ENCODE data around the gene TBC1D2B. TPM values are rescaled to one million over a fixed set of nuclear protein-coding genes. Genes with fewer than 3 reads are reported as not detected.

TBC1D2B gene
- total and polyA plus RNA-seq, 2 of the 4 experiments (the other 2 are of a cell fraction): 17.7 to 28.3 TPM

DNA sequence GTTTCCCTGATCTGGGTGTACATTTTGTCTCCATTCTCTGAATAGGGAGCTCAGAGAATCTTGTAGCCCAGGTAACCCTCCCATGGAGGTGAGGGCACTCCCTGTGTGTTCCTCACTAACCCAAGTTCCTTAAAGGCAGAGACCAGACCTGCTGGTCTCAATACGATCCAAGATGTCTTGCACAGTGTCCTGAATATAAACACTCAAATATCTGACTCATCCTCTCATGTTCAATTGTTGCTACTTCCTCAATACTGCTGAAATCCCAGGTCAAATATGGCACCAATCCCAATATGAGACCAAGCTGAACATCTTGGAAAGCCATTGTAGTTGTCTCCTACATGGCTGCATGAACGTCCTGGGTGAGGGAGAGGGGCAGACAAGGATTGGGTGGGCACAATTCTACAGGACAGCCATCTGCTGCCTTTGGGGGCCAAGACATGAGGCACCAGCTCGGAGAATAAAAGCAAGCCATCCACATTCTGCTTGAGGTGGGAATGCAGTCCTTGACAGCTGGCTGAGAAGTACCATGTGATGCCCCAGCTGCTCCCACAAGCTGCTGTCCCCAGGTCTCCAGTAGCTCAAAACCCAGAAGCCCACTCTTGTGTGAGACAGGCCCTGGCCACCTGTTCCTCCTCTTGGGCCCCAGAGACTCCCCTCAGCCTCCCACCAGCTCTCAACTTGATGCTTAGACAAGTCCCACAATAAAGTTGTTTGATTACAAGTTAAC is 18.2 kb downstream of the TBC1D2B start (continued):
- no peak for TF ChIP-seq CEBPB (IDR thresholded peaks at IDR 0.05; ENCODE audit: low read depth, low read length)

DNA sequence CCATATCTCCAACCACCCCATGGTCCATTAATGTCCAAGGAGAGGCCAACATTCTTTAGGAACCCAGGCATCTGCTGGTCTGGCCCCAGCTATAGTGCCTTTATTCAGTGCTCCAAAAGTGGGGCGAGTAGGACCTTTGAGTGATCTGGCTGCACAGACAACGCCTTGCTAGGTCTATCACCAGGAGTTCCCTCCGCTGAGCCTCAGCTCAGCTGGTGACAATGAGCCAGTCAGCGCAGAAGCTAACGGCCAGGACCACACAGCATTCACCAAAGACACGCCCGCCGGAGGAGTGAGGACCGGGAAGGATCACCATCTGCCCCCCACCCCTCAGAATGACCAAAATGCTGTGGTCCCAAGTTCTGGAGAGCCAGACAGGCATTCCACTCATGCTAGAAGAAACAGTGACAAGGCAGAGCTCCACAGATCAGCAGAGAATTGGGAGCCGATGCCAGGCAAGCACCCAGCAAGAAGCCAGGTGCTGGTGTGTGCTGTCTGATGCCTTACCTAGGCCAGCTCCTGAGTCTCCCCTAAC is 19.0 kb downstream of the TBC1D2B start:
- intact Hi-C loops (cut with micrococcal nuclease): no loop called here
- Histone ChIP-seq H3K4me1 (ENCODE audit: control insufficient read depth, insufficient read depth, low read length) (peaks cover 25% of the 10 kb centered on the region), H3K9ac (ENCODE audit: low read depth, low read length) (no peak overlapping the region), H3K79me1 (ENCODE audit: low read depth in 1 of 2, low read length in 2 of 2) (peaks cover 36 to 80% of the 10 kb centered on the region in 2 experiments), H2AFZ (replicated peaks; ENCODE audit: low read length, poor library complexity) (no peak overlapping the region), H3K27me3 (ENCODE audit: control insufficient read depth, insufficient read depth, low read length) (no peaks in the 10 kb centered on the region), H3K18ac (ENCODE audit: low read depth, low read length) (0 out of 2 replicates have a peak overlapping the region, but pooled peaks have one; percentile 14), H3K4me2 (ENCODE audit: low read depth, low read length) (no peak overlapping the region), H3K9me1 (ENCODE audit: insufficient read depth, low read length) (peaks cover 44% of the 10 kb centered on the region), H4K8ac (ENCODE audit: low read depth in 2 of 2, low read length in 2 of 2) (peak overlapping the region in 1 of 2 experiments; percentile 29; a peak in 1 of 4 replicates), H2BK20ac (ENCODE audit: low read depth, low read length) (no peak overlapping the region), H3K4me3 (ENCODE audit: insufficient read depth, low read depth, low read length) (no peak overlapping the region), H2BK15ac (ENCODE audit: low read depth, low read length) (0 out of 3 replicates have a peak overlapping the region, but pooled peaks have one; percentile 18), H2AK5ac (ENCODE audit: low read depth, low read length) (peak overlapping the region; percentile 40), H3K14ac (replicated peaks; ENCODE audit: low read depth, low read length) (peak overlapping the region; percentile 42; the same call in 1 of the 2 replicates), H3K56ac (ENCODE audit: extremely low read depth, insufficient read depth, low read length) (no peak overlapping the region), H3K27ac (ENCODE audit: insufficient read depth, low read length) (no peak overlapping the region), H3K23ac (ENCODE audit: low read depth, low read length) (no peak overlapping the region), H2AK9ac (replicated peaks; ENCODE audit: low read depth, low read length, poor library complexity) (no peak overlapping the region), H4K20me1 (ENCODE audit: insufficient read depth, low read length) (peaks cover 62% of the 10 kb centered on the region), H2BK5ac (ENCODE audit: low read depth, low read length, poor library complexity, severe bottlenecking) (no peak overlapping the region), H3K36me3 (ENCODE audit: control insufficient read depth, insufficient read depth, low read length) (peaks cover 4% of the 10 kb centered on the region), H4K5ac (ENCODE audit: low read depth, low read length) (no peak overlapping the region), H4K91ac (ENCODE audit: insufficient read depth, low read depth, low read length) (0 out of 2 replicates have a peak overlapping the region, but pooled peaks have one; percentile 1), H3K4ac (ENCODE audit: low read depth, low read length) (peak overlapping the region; percentile 56; the same call in 1 of the 2 replicates), H3K9me3 (ENCODE audit: control insufficient read depth, insufficient read depth, low read length) (no peaks in the 10 kb centered on the region), H2BK120ac (ENCODE audit: low read depth, low read length) (peak overlapping the region; percentile 34)
- ChIA-PET CTCF (no interaction called here), POLR2A (ENCODE audit: unreplicated experiment) (no interaction called here)
- dilution Hi-C loops (cut with HindIII; ENCODE audit: low sequenced_read_pairs, unreplicated experiment): no loop called here
- whole genome bisulfite sequencing, 2 experiments (ENCODE audit: extremely low coverage in 2 of 2, insufficient read length in 1 of 2): 95% methylated on average over 6 of the region's 10 CpGs; no CpG with 5 or more reads in 1 of the 2 experiments
- ATAC-seq (ENCODE audit: low read depth) (no peak), DNase-seq (no peak)
- in situ Hi-C loops (cut with MboI; ENCODE audit: low sequenced_read_pairs): no loop called here
- BruUV-seq (replicated peaks): no TSS peak
- TF ChIP-seq BHLHE40 (IDR thresholded peaks at IDR 0.05; ENCODE audit: low read depth, low read length): no peak
- no peak for TF ChIP-seq MAFK (IDR thresholded peaks at IDR 0.05; ENCODE audit: low read depth, low read length)
- no peak for TF ChIP-seq CHD1 (IDR thresholded peaks at IDR 0.05; ENCODE audit: low read depth, low read length)
- no peak for TF ChIP-seq MAZ (IDR thresholded peaks at IDR 0.05; ENCODE audit: borderline replicate concordance, low read depth, low read length)
- no peak for TF ChIP-seq CEBPB (IDR thresholded peaks at IDR 0.05; ENCODE audit: low read depth, low read length)
- TF ChIP-seq, protein P1, sequence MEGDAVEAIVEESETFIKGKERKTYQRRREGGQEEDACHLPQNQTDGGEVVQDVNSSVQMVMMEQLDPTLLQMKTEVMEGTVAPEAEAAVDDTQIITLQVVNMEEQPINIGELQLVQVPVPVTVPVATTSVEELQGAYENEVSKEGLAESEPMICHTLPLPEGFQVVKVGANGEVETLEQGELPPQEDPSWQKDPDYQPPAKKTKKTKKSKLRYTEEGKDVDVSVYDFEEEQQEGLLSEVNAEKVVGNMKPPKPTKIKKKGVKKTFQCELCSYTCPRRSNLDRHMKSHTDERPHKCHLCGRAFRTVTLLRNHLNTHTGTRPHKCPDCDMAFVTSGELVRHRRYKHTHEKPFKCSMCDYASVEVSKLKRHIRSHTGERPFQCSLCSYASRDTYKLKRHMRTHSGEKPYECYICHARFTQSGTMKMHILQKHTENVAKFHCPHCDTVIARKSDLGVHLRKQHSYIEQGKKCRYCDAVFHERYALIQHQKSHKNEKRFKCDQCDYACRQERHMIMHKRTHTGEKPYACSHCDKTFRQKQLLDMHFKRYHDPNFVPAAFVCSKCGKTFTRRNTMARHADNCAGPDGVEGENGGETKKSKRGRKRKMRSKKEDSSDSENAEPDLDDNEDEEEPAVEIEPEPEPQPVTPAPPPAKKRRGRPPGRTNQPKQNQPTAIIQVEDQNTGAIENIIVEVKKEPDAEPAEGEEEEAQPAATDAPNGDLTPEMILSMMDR (conservative IDR thresholded peaks at IDR 0.05; ENCODE audit: low read depth, low read length): no peak
- no peak for TF ChIP-seq NFE2L2 (IDR thresholded peaks at IDR 0.05; ENCODE audit: low read depth, low read length)
- TF ChIP-seq, protein P2, sequence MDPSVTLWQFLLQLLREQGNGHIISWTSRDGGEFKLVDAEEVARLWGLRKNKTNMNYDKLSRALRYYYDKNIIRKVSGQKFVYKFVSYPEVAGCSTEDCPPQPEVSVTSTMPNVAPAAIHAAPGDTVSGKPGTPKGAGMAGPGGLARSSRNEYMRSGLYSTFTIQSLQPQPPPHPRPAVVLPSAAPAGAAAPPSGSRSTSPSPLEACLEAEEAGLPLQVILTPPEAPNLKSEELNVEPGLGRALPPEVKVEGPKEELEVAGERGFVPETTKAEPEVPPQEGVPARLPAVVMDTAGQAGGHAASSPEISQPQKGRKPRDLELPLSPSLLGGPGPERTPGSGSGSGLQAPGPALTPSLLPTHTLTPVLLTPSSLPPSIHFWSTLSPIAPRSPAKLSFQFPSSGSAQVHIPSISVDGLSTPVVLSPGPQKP (IDR thresholded peaks at IDR 0.05; ENCODE audit: borderline replicate concordance, low read depth, low read length): no peak
- TF ChIP-seq FOS (IDR thresholded peaks at IDR 0.05; ENCODE audit: low read depth, low read length): no peak
- no peak for TF ChIP-seq MXI1 (IDR thresholded peaks at IDR 0.05; ENCODE audit: borderline replicate concordance, low read depth, low read length)
- TF ChIP-seq SMC3 (IDR thresholded peaks at IDR 0.05; ENCODE audit: low read depth, low read length): no peak
- TF ChIP-seq POLR2A (IDR thresholded peaks at IDR 0.05; ENCODE audit: low read depth, low read length): no peak
- no peak for TF ChIP-seq RCOR1 (IDR thresholded peaks at IDR 0.05; ENCODE audit: insufficient replicate concordance, low read length)

All from IMR-90 (cell line).